Fibroblast of lung (primary cell): ENCODE data around the gene AGBL3. TPM values are rescaled to one million over a fixed set of nuclear protein-coding genes. Genes with fewer than 3 reads are reported as not detected.
"Not testable (repeated sequence)": the region's sequence is repeated elsewhere in the genome, so short reads cannot be mapped to it uniquely, and the experiment has no call there.

ENCODE experiments used
- DNase-seq, 2 donors: peaks; one replicate each; pipeline versions ENCODE4 v3.0.0 to v3.0.0-alpha.2; 2010; ENCODE audit warnings: low read depth in 2 of 2
- H2AFZ ChIP-seq: 2 replicates; pipeline ENCODE4 v1.5.1; 2012; ENCODE audit warnings: low read length, control low read depth, inconsistent platforms
- H3K27ac ChIP-seq: 2 replicates; pipeline ENCODE4 v1.5.1; 2011; ENCODE audit warnings: low read length, control low read depth; ENCODE audit not compliant: insufficient read depth
- H3K27me3 ChIP-seq: 2 replicates; pipeline ENCODE4 v1.5.1; 2011; ENCODE audit warnings: mild to moderate bottlenecking, low read length; ENCODE audit not compliant: control insufficient read depth, insufficient read depth
- H3K36me3 ChIP-seq: 2 replicates; pipeline ENCODE4 v1.5.1; 2011; ENCODE audit warnings: low read length; ENCODE audit not compliant: control insufficient read depth, insufficient read depth
- H3K4me1 ChIP-seq: 2 replicates; pipeline ENCODE4 v1.5.1; 2011; ENCODE audit warnings: low read length; ENCODE audit not compliant: control insufficient read depth, insufficient read depth; ENCODE audit errors: extremely low read depth
- H3K4me2 ChIP-seq: 2 replicates; pipeline ENCODE4 v1.5.1; 2011; ENCODE audit warnings: low read length, control low read depth; ENCODE audit not compliant: insufficient read depth; ENCODE audit errors: extremely low read depth
- H3K4me3 ChIP-seq, 4 experiments: fragments of 200-600 bp in 1 of 4; sonication (generic) in 1 of 4; replicated peaks in 1 of 4; 2 replicates each; pipeline ENCODE4 v1.5.1; 2011 to 2016; ENCODE audit warnings: low read length in 4 of 4, low read depth in 3 of 4, mild to moderate bottlenecking in 3 of 4, control low read depth in 2 of 4, inconsistent platforms in 1 of 4, mixed read lengths in 1 of 4; ENCODE audit not compliant: insufficient read depth in 1 of 4; ENCODE audit errors: control extremely low read depth in 1 of 4
- H3K79me2 ChIP-seq: 2 replicates; pipeline ENCODE4 v1.5.1; 2012; ENCODE audit warnings: mild to moderate bottlenecking, low read length, inconsistent platforms; ENCODE audit not compliant: control insufficient read depth, insufficient read depth
- H3K9ac ChIP-seq: 2 replicates; pipeline ENCODE4 v1.5.1; 2011; ENCODE audit warnings: mild to moderate bottlenecking, low read length, control low read depth; ENCODE audit not compliant: insufficient read depth
- H3K9me3 ChIP-seq: 2 replicates; pipeline ENCODE4 v1.5.1; 2012; ENCODE audit warnings: low read depth, low read length; ENCODE audit not compliant: control insufficient read depth, insufficient read depth
- H4K20me1 ChIP-seq: 2 replicates; pipeline ENCODE4 v1.5.1; 2011; ENCODE audit warnings: low read length; ENCODE audit not compliant: control insufficient read depth, insufficient read depth; ENCODE audit errors: extremely low read depth
- EZH2 ChIP-seq: IDR thresholded peaks from 2 replicates; pipeline ENCODE4 v1.5.1; 2012; ENCODE audit warnings: low read length, control low read depth, mild to moderate bottlenecking; ENCODE audit errors: missing control alignments
- polyA plus RNA-seq, 2 donors: library from polyadenylated mRNA; depleted of rRNA in 1 of 2; stranded (reverse) in 1 of 2; unstranded in 1 of 2; fragments of >200 nt; gene quantifications; 2 replicates each; pipeline ENCODE4 v1.2.1, GENCODE V29; 2011 to 2012; ENCODE audit warnings: missing spikeins in 1 of 2
- total RNA-seq: library from RNA; depleted of rRNA; stranded (reverse); fragments of >200 nt; gene quantifications from 2 replicates; pipeline ENCODE4 v1.2.1, GENCODE V29; 2014
- TF ChIP-seq, protein P1 (sequence below), 2 donors: IDR thresholded peaks in 1 of 2; conservative IDR thresholded peaks in 1 of 2; 1 replicate in 1 of 2; 2 replicates in 1 of 2; pipeline ENCODE4 v1.5.1; 2011 to 2012; ENCODE audit warnings: low read length in 2 of 2, control low read depth in 1 of 2, inconsistent platforms in 1 of 2, low read depth in 1 of 2, mild to moderate bottlenecking in 1 of 2

Gene AGBL3
- total and polyA plus RNA-seq, 2 donors (not counting 1 experiment from before 2014, with no cell fraction given) = 0.56 to 1.3 TPM

DNA sequence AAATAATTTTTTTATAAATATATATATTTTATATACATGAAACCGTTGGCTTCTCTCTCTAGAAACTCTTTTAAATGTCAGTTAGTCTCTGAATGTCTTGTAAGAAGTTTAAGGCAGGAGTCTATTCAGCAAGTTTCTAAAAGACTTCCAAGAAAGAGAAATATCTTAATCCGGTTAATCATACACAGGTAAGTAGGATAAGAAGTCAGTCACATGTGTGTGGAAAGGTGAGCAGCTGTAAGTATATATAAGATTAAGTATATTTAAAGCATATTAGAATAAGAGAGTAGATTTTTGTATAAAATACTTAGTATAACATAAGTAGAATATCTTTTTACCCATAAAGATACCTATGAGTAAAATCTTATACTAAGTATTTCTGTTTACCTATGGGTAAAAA is 48.9 kb downstream of the AGBL3 start:
- DNase-seq = no peak
- no peaks in the 10 kb centered on the region for H3K27me3 ChIP-seq
- no peak overlapping the region for H3K9ac ChIP-seq
- H3K9me3 ChIP-seq = no peaks in the 10 kb centered on the region
- no peaks in the 10 kb centered on the region for H3K36me3 ChIP-seq
- H3K4me2 ChIP-seq = no peak overlapping the region
- H3K27ac ChIP-seq = no peak overlapping the region
- H3K4me3 ChIP-seq = no peak overlapping the region
- no peak for TF ChIP-seq EZH2
- TF ChIP-seq, protein P1, sequence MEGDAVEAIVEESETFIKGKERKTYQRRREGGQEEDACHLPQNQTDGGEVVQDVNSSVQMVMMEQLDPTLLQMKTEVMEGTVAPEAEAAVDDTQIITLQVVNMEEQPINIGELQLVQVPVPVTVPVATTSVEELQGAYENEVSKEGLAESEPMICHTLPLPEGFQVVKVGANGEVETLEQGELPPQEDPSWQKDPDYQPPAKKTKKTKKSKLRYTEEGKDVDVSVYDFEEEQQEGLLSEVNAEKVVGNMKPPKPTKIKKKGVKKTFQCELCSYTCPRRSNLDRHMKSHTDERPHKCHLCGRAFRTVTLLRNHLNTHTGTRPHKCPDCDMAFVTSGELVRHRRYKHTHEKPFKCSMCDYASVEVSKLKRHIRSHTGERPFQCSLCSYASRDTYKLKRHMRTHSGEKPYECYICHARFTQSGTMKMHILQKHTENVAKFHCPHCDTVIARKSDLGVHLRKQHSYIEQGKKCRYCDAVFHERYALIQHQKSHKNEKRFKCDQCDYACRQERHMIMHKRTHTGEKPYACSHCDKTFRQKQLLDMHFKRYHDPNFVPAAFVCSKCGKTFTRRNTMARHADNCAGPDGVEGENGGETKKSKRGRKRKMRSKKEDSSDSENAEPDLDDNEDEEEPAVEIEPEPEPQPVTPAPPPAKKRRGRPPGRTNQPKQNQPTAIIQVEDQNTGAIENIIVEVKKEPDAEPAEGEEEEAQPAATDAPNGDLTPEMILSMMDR (conservative IDR thresholded peaks at IDR 0.05 in 1 of 2, IDR thresholded peaks at IDR 0.05 in 1 of 2; ENCODE audit: low read depth in 1 of 2, low read length in 2 of 2) = no peak
- H3K4me1 ChIP-seq = no peaks in the 10 kb centered on the region
- H2AFZ ChIP-seq = no peak overlapping the region
- H4K20me1 ChIP-seq = no peaks in the 10 kb centered on the region
- no peaks in the 10 kb centered on the region for H3K79me2 ChIP-seq

DNA sequence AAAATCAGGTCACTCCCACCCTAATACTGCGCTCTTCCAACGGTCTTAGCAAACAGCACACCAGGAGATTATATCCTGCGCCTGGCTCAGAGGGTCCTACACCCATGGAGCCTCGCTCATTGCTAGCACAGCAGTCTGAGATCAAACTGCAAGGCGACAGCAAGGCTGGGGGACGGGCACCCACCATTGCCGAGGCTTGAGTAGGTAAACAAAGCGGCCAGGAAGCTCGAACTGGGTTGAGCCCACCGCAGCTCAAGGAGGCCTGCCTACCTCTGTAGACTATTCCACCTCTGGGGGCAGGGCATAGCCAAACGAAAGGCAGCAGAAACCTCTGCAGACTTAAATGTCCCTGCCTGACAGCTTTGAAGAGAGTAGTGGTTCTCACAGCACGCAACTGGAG is 80.7 kb downstream of the AGBL3 start:
- not testable (repeated sequence) for H2AFZ ChIP-seq, H3K79me2 ChIP-seq, H3K9ac ChIP-seq, H3K27me3 ChIP-seq, H3K4me1 ChIP-seq, H4K20me1 ChIP-seq, H3K9me3 ChIP-seq, H3K36me3 ChIP-seq, H3K4me3 ChIP-seq, H3K4me2 ChIP-seq, H3K27ac ChIP-seq, DNase-seq

DNA sequence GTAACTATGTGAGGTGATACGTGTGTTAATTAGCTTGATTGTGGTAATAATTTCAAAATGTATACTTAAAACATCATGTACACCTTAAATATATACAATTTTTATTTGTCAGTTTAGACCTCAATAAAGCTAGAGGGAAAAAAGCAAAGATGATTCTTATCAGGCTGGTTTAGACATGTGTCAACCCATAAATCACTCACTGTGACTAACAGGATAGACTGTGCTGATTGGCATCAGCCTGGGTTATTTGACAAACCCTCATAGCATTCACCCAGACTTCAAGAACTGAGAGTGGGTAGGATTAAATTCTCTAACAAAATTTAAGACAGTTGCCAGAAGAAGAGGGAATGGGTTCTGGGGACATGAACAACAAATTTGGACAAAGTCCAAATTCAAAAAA is 87.8 kb downstream of the AGBL3 start:
- H3K79me2 ChIP-seq = no peaks in the 10 kb centered on the region
- no peak overlapping the region for H2AFZ ChIP-seq
- H3K9me3 ChIP-seq = no peaks in the 10 kb centered on the region
- H4K20me1 ChIP-seq = no peaks in the 10 kb centered on the region
- no peaks in the 10 kb centered on the region for H3K27me3 ChIP-seq
- H3K9ac ChIP-seq = no peak overlapping the region
- TF ChIP-seq EZH2 = no peak
- TF ChIP-seq, protein P1 (conservative IDR thresholded peaks at IDR 0.05 in 1 of 2, IDR thresholded peaks at IDR 0.05 in 1 of 2; ENCODE audit: low read depth in 1 of 2, low read length in 2 of 2) = no peak
- no peak overlapping the region for H3K4me3 ChIP-seq
- H3K27ac ChIP-seq = no peak overlapping the region
- H3K4me1 ChIP-seq = no peaks in the 10 kb centered on the region
- H3K4me2 ChIP-seq = no peak overlapping the region
- no peak for DNase-seq
- no peaks in the 10 kb centered on the region for H3K36me3 ChIP-seq

DNA sequence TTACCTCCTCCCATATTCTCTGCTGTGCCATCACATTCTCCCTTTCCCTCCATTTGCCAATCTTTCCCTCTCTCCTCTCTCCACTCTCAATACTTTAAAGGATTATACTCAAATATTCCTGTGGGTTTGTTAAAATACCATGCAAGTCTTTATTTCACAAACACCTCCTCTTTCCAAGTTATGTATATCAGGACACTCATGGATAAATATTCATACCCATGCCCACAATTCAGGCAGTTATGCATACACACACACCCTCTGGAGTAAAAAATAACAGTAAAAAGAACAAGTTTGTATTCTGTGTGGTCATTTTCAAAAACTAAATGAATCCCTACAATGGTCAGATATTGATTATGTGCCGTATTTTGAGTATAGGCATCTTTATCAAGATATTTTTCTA is 88.2 kb downstream of the AGBL3 start:
- TF ChIP-seq EZH2 = no peak
- TF ChIP-seq, protein P1 (conservative IDR thresholded peaks at IDR 0.05 in 1 of 2, IDR thresholded peaks at IDR 0.05 in 1 of 2; ENCODE audit: low read depth in 1 of 2, low read length in 2 of 2) = no peak
- H3K9me3 ChIP-seq = no peaks in the 10 kb centered on the region
- H3K9ac ChIP-seq = no peak overlapping the region
- no peaks in the 10 kb centered on the region for H3K27me3 ChIP-seq
- no peaks in the 10 kb centered on the region for H3K4me1 ChIP-seq
- H3K4me2 ChIP-seq = no peak overlapping the region
- no peak overlapping the region for H2AFZ ChIP-seq
- no peak overlapping the region for H3K4me3 ChIP-seq
- no peaks in the 10 kb centered on the region for H4K20me1 ChIP-seq
- H3K79me2 ChIP-seq = no peaks in the 10 kb centered on the region
- DNase-seq = no peak
- no peak overlapping the region for H3K27ac ChIP-seq
- H3K36me3 ChIP-seq = no peaks in the 10 kb centered on the region
